NOMO-1 (cell line): ENCODE results near the gene KLHL13.
"Not testable (repeated sequence)": the region's sequence is repeated elsewhere in the genome, so short reads cannot be mapped to it uniquely, and the experiment has no call there.

Source experiments
- DNase-seq, 2 experiments: peaks; one replicate each; lab custom pipeline; 2025; ENCODE audit not compliant: unreplicated experiment in 2 of 2; lab: John Stamatoyannopoulos, UW

KLHL13 gene

GRCh38 chrX:117996408-117996807 is 120.2 kb downstream of the KLHL13 start:
- DNase-seq: no peak

DNA sequence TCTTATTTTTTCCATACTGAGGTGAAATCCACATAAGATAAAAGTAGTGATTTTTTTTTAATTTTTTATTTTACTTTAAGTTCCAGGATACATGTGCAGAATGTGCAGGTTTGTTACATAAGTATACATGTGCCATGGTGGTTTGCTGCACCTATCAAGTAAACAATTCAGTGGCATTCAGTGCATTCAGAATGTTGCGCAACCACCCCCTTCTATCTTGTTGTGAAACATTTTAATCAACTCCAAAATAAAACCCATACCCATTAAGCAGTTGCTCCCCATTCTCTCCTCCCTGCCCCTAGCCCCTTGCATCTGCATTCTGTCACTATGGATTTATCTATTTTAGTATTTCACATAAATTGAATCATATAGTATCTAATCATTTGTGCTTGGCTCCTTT is 121.2 kb downstream of the KLHL13 start:
- DNase-seq: no peak

DNA sequence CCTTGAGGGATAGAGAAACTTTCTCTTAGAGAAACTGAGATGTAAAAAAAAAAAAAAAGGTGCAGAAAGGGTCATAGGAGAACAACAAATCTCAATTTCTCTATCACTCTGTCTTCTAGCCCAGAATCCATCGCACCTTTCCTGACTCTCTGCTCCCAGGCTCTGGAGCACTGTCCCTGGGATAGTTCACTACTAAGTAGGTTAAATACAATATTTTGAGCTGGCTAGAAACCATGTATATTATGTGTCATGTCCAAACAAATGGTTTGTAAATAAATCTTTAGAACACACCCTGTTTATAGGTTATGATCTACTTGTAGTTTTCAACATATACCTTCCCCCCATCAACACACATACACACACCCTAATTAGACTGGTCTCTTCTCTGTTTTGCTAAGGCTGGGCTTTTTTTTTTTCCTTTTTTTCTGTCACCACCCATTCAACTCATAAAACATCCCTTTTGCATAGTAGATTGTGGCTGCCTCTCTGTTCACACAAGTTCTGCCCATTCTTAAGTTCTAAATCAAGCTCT is 124.4 kb downstream of the KLHL13 start:
- no peak for DNase-seq

DNA sequence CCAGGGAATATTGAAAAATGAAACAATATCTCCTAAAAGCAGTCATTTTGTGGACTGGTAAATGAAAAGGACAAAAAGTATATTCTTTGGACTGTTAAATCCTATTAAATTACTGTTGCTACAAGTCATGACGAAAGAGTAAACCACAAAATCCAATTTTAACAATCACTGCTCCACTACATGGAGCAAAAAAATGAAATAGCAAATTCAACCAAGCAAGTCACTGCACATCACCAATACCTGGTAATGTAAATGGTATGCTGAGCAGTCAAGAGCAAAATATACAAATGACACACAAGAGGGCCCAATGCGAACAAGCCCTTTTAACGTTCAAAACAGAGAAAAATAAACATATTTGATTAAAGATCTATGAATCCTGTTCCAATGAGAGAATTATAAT is 126.2 kb downstream of the KLHL13 start:
- DNase-seq: no peak

DNA sequence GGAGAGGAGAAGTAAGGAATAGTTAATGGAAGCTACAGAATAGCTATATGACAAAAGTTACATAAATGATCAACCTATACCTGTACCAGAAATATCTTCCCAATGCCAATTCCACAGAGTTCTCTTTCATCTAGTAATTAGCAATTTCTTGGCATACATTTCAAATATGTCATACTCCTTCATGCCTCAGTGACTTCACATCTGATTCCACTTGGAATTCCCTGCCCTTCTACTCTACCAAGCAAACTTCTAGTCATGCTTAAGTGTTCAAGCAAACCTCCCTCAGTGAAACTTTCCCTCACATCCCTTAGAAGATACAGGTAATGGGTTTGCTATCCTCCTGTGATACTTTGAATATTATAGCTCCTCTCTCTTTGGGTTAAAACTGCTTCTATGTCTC is 127.1 kb downstream of the KLHL13 start:
- DNase-seq: no peak

DNA sequence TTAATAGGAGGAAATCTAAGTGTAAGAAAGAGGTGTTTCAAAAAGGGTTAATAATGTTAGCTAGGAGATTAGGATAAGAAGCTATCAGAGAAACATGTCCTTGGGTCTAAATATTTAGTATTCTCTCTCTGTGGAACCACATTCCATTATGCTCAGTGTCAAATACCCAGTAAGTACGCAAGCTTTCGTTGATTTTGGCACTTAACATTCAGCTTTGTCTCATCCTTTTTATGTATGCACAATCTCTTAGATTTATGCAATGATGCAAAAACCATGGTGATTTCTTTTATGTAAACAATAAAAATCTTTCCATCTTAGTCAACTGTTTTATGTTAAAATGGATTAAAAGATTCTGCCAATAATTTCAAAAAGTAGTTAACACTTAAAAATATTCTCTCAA is 129.2 kb downstream of the KLHL13 start:
- DNase-seq: no peak

DNA sequence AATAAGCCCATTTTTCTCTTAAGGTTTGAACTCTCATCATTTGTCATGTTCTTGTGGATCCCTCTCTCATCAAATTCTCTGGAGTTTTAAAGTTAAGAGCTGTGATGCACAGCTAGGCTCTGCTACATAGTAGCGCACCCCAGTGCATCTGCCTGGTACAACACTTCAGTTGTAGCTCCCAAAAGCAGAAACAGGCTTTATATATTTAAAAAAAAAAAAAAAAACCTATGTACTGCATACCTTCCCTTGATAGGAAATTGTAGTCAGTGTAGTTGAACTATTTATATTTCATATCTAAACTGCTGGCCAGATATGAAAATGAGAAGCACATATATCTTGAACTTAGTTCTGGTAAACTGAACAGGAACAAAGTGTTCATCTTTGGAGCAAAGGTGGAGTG is 131.4 kb downstream of the KLHL13 start:
- no peak for DNase-seq

- DNase-seq: no peak
Measured at GRCh38 chrX:117982694-117983392, 133.8 kb downstream of the KLHL13 start.

DNA sequence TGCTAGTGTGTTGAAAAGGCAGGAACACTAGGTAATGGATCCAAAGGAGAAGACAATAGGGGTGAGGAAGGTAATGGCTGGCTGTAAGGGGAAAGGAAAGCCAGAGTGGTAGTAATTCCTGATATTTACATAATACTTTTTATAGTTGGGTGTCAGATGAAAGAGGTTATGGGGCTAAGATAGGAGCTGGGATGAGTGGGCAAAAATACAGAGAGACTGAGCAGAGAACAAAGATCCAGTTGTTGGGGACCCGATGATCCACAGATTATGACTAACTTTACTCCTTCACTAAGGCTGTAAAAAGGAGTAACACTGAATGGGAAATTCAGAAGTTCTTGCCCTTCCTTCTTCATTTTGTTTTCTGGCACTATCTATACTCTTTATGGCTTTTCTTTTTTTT is 138.2 kb downstream of the KLHL13 start:
- DNase-seq: no peak

DNA sequence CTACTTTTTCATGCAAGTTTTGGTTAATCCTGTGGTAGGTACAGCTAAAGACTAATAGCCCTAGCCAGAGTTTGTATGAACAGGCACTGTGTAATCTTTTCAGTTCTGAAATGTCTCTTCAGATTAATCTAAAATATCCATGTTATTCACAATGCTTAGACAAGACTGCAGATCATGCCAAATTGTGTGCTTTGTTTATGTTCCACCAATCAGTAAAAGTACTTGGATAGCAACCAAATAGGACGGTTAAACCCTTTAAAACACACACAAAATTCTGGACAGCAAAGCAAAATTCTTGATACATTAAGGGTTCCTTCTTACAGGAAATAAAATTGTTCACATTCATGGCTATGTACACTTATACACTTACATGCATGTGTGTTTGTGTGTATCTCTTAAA is 139.1 kb downstream of the KLHL13 start:
- no peak for DNase-seq

DNA sequence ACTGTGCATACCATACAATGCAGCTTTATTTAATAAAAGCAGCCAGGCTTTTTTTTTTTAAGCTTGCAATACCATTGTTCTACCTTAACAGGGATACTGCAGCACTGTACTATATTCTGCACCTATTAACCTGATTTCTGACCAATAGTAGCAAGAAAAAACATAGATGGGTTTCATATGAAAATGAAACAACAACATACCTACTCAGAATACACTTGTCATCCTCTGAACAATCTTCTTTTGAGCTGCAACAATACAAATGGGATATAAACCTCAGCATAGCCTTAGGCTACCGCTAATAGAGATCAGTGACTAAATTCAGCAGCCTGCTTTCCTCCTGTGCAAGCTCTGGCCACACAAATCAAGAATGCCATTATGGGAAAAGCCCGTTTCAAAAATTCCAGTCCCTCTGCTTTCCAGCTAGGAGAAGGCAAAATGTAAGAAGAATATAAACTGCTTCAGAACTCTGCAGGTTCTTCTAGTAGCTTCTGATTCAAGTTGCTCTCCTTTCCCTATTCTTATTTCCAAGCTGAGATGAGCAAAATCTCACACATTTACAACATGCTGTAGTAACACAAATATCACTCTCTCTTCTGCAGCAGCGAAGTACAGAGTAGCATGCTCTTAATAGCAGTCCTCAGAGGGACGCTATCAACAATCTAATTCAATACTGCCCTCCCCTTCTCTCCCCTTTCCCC is 143.4 kb downstream of the KLHL13 start:
- DNase-seq: no peak

DNA sequence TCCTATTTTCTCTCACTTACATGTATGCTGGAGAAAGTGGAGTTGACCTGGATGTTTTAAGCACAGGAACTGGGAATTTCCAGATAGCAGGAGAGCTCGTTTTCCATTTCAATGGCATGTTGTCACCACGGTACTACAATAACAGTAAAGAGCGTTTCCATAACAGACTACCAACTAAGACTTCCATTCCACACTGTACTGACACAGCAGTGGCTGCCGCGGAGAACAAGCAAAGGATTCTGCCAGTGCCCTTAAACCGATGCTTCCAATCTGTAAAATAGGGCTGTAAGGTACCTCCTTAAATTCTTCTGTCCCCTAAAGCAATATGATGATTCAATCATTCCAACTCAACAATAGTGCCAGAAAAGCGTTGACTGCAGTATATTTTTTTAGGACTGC is 143.9 kb downstream of the KLHL13 start:
- no peak for DNase-seq

DNA sequence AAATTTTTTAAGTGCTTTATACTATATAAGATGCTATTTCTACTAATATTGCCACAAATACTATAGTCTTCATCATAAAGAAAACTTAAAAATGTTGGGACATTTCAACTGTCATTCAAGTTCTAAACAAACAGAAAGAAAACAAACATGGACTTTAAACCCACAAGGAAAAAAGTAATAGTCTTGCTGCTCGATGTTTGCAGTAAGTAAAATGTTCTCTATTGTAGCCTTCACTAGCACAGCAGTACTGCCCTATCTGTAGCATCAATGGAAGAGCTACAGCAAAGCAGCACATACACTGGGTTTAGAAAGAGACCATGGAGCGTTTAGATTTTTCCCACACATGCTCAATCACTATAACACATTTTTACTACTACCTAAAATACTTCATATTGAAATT is 146.8 kb downstream of the KLHL13 start:
- DNase-seq: no peak

DNA sequence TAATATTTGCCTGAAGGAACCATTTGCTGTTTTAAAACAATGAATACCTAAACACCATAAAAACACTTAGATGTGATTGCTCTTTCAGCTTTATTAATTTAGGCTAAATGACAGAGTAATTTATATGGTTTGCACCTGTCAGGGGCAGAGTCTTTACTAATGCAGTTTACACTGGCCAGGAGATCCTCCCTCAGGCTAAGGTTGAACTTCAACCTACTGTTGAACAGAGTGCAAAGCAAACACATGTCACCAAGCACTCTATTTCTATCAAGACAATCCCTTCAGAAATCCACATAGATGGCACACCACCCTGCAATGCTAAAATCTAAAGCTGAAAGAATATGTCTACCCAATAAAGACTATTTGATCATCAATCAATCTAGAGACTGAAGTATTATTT is 147.3 kb downstream of the KLHL13 start:
- no peak for DNase-seq

- DNase-seq: no peak
Measured at GRCh38 chrX:117959045-117959444, 157.6 kb downstream of the KLHL13 start.

GRCh38 chrX:117957128-117957527 is 159.5 kb downstream of the KLHL13 start:
- DNase-seq: no peak

GRCh38 chrX:117939296-117939695 is 177.3 kb downstream of the KLHL13 start:
- DNase-seq: not testable (repeated sequence)

DNA sequence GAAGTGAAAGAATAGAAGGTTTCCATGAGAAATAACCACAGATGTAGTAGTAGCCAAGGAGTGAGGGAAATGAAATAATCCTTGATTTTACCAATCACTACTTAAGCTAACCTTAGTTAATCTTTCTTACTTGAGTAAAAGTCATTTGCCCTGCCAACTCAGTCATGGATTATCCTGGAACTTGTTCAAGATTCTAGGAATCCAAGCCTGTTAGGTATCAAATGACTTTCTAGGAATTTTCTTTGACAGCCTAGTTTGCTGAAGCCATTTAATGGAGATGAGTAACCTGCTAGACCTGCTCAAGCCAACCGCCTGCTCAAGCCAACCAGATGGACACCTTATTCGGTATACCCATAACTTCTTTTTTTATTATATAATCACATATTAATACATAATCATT is 180.5 kb downstream of the KLHL13 start:
- DNase-seq: no peak

- not testable (repeated sequence) for DNase-seq
Measured at GRCh38 chrX:117930116-117930515, 186.5 kb downstream of the KLHL13 start.

GRCh38 chrX:117919755-117920154 is 196.9 kb downstream of the KLHL13 start:
- DNase-seq: peak in 1 of 2 experiments; percentile 0

GRCh38 chrX:117910216-117910615 is 206.4 kb downstream of the KLHL13 start:
- no peak for DNase-seq

DNA sequence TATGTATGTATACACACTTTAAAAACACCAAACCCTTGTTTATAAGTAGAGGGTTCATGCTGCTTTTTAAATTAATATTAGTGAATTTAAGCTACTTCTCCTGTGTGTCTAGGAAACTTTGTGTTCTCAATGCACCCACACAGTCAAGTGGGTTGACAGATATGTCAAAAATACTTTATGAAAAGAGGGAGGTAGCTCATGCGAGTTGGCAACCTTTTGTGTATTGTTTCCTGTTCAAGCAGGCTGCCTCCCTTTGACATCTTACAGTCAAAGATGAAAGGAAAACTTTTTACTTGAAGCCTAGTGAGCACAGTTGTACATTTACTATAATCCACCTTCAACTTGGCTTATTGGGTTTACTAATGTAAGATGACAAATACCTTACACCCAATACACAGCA is 218.4 kb downstream of the KLHL13 start:
- no peak for DNase-seq
